OCI-LY7 (cell line): ENCODE results near the gene FIS1.

Source experiments
- CTCF ChIP-seq: fragments of 200-600 bp; sonication (generic); conservative IDR thresholded peaks from 2 replicates; pipeline ENCODE4 v1.5.1; 2014; ENCODE audit warnings: mild to moderate bottlenecking, antibody characterized with exemption, low read length, moderate library complexity, mixed read lengths
- EZH2phosphoT487 ChIP-seq: fragments of 200-600 bp; sonication (generic); IDR thresholded peaks from 2 replicates; pipeline ENCODE4 v1.6.1; 2018; ENCODE audit warnings: low read depth, borderline replicate concordance, mild to moderate bottlenecking, mixed run types, antibody characterized with exemption, low read length, moderate library complexity, mixed read lengths

GRCh38 chr7:101198476-101198875 is 46.4 kb downstream of the FIS1 start:
- TF ChIP-seq CTCF (no peak), EZH2phosphoT487 (no peak)
